B cell (primary cell): ENCODE data around the gene ENPP4. TPM values are rescaled to one million over a fixed set of nuclear protein-coding genes. Genes with fewer than 3 reads are reported as not detected.
A peak's percentile ranks its signal among the peaks of the same experiment; 100 is the strongest.

Experiments
- ATAC-seq: fragments of 200-7000 bp; cut with Tn5 transposase; one replicate; pipeline ENCODE4 v1.10.0; 2021; ENCODE audit warnings: low read depth, mild to moderate bottlenecking, moderate number of reproducible peaks, moderate library complexity
- CTCF ChIA-PET: fragments of 350-600 bp; sonication (Branson Sonifier 250); formaldehyde crosslinking; loops from one replicate; lab custom pipeline; 2021; ENCODE audit warnings: antibody characterized with exemption, inconsistent platforms; lab: Charles Lee
- POLR2A ChIA-PET: fragments of 350-600 bp; sonication (Branson Sonifier 250); formaldehyde crosslinking; loops from one replicate; lab custom pipeline; 2021; ENCODE audit warnings: antibody characterized with exemption; lab: Charles Lee
- DNase-seq: peaks from one replicate; pipeline ENCODE4 v3.0.0; 2013
- H2AFZ ChIP-seq: 2 replicates; pipeline ENCODE4 v1.6.1; 2012; ENCODE audit warnings: mild to moderate bottlenecking, low read depth, low read length; ENCODE audit not compliant: insufficient read depth, poor library complexity, severe bottlenecking
- H3K27ac ChIP-seq, 2 donors: 1 replicate in 1 of 2; 2 replicates in 1 of 2; pipeline ENCODE4 v1.5.1; 2012 to 2013; ENCODE audit warnings: low read length in 2 of 2, mild to moderate bottlenecking in 2 of 2, moderate library complexity in 1 of 2
- H3K27me3 ChIP-seq, 4 experiments: fragments of 200-600 bp in 1 of 4; sonication (generic) in 1 of 4; replicated peaks in 1 of 4; 1 replicate in 2 of 4; 2 replicates in 2 of 4; pipeline versions ENCODE4 v1.6.1 to v1.7.0; 2013 to 2016; ENCODE audit warnings: low read length in 3 of 4, mild to moderate bottlenecking in 2 of 4, mixed read lengths in 1 of 4, moderate library complexity in 1 of 4; ENCODE audit not compliant: insufficient read depth in 4 of 4, control insufficient read depth in 3 of 4; ENCODE audit errors: control extremely low read depth in 1 of 4
- H3K36me3 ChIP-seq, 2 experiments: replicated peaks in 1 of 2; 1 replicate in 1 of 2; 2 replicates in 1 of 2; pipeline versions ENCODE4 v1.6.1 to v1.7.1; 2013; ENCODE audit warnings: low read length in 1 of 2; ENCODE audit not compliant: insufficient read depth in 2 of 2, control insufficient read depth in 1 of 2; ENCODE audit errors: control extremely low read depth in 1 of 2, extremely low read depth in 1 of 2
- H3K4me1 ChIP-seq, 2 donors: fragments of 200-600 bp in 1 of 2; sonication (generic) in 1 of 2; 1 replicate in 1 of 2; 2 replicates in 1 of 2; pipeline versions ENCODE4 v1.5.1 to v1.6.1; 2013 to 2017; ENCODE audit warnings: low read length in 2 of 2; ENCODE audit not compliant: control insufficient read depth in 2 of 2, insufficient read depth in 2 of 2
- H3K4me2 ChIP-seq: replicated peaks from 2 replicates; pipeline ENCODE3; 2012; ENCODE audit warnings: mild to moderate bottlenecking, low read depth, low read length; ENCODE audit not compliant: poor library complexity, severe bottlenecking
- H3K4me3 ChIP-seq, 5 experiments: fragments of 200-600 bp in 1 of 5; sonication (generic) in 1 of 5; 1 replicate in 3 of 5; 2 replicates in 2 of 5; pipeline versions ENCODE4 v1.5.1 to v1.7.0; 2011 to 2016; ENCODE audit warnings: low read length in 4 of 5, mild to moderate bottlenecking in 4 of 5, low read depth in 2 of 5, control low read depth in 1 of 5, moderate library complexity in 1 of 5; ENCODE audit not compliant: insufficient read depth in 1 of 5; ENCODE audit errors: control extremely low read depth in 1 of 5, extremely low read depth in 1 of 5
- H3K79me2 ChIP-seq: fragments of 200-600 bp; sonication (generic); one replicate; pipeline ENCODE4 v1.6.0; 2016; ENCODE audit warnings: low read length; ENCODE audit not compliant: control insufficient read depth, insufficient read depth
- H3K9ac ChIP-seq: fragments of 200-600 bp; sonication (generic); 2 replicates; pipeline ENCODE4 v1.6.1; 2017; ENCODE audit warnings: mild to moderate bottlenecking, low read length, moderate library complexity
- H3K9me3 ChIP-seq, 3 donors: one replicate each; pipeline versions ENCODE4 v1.6.1 to v1.7.1; 2013; ENCODE audit warnings: low read length in 2 of 3; ENCODE audit not compliant: control insufficient read depth in 2 of 3, insufficient read depth in 1 of 3; ENCODE audit errors: control extremely low read depth in 1 of 3
- H4K20me1 ChIP-seq: 2 replicates; pipeline ENCODE4 v1.6.0; 2012; ENCODE audit warnings: mild to moderate bottlenecking, low read length; ENCODE audit not compliant: insufficient read depth, control insufficient read depth, poor library complexity, severe bottlenecking
- H3K27ac Mint-ChIP-seq: one replicate; pipeline ENCODE4 v1.8.0; 2021; ENCODE audit warnings: mixed read lengths
- H3K27me3 Mint-ChIP-seq: one replicate; pipeline ENCODE4 v1.8.0; 2021; ENCODE audit warnings: mixed read lengths
- H3K4me1 Mint-ChIP-seq: one replicate; pipeline ENCODE4 v1.8.0; 2021; ENCODE audit warnings: mixed read lengths
- H3K4me3 Mint-ChIP-seq: one replicate; pipeline ENCODE4 v1.8.0; 2021; ENCODE audit warnings: mixed read lengths
- H3K9me3 Mint-ChIP-seq: one replicate; pipeline ENCODE4 v1.8.0; 2022; ENCODE audit warnings: mixed read lengths; ENCODE audit not compliant: insufficient read depth
- EZH2 ChIP-seq: IDR thresholded peaks from 2 replicates; pipeline ENCODE4 v1.6.1; 2012; ENCODE audit warnings: borderline replicate concordance, low read depth, mild to moderate bottlenecking, moderate library complexity, low read length; ENCODE audit not compliant: insufficient read depth, poor library complexity, severe bottlenecking
- WGBS: methylation state at CpG from one replicate; pipeline ENCODE4 v1.1.5; 2013; ENCODE audit warnings: missing lambda C conversion rate; ENCODE audit not compliant: insufficient coverage; 5-methylcytosine and 5-hydroxymethylcytosine counted together
- intact Hi-C: fragments of 100-400 bp; cut with micrococcal nuclease; formaldehyde crosslinking; loops from one replicate; pipeline ENCODE4 v1.10.0; 2022
- polyA plus RNA-seq: library from polyadenylated mRNA; depleted of rRNA; stranded (reverse); fragments of >200 nt; gene quantifications from 2 replicates; pipeline ENCODE4 v1.2.3, GENCODE V29; 2012
- total RNA-seq, 2 donors: library from RNA; stranded (reverse); fragments of 120-200 nt in 1 of 2; gene quantifications; 1 replicate in 1 of 2; 2 replicates in 1 of 2; pipeline versions ENCODE4 v1.2.3 to v1.2.4, GENCODE V29; 2013 to 2022
- TF ChIP-seq, protein P1 (sequence below): fragments of 200-600 bp; IDR thresholded peaks from one replicate; pipeline ENCODE4 v1.8.0; 2022; ENCODE audit warnings: antibody characterized with exemption, mild to moderate bottlenecking

ENPP4 gene
- total and polyA plus RNA-seq, 2 donors (not counting 1 experiment from before 2014, with no cell fraction given): 2.9 to 10.0 TPM

DNA sequence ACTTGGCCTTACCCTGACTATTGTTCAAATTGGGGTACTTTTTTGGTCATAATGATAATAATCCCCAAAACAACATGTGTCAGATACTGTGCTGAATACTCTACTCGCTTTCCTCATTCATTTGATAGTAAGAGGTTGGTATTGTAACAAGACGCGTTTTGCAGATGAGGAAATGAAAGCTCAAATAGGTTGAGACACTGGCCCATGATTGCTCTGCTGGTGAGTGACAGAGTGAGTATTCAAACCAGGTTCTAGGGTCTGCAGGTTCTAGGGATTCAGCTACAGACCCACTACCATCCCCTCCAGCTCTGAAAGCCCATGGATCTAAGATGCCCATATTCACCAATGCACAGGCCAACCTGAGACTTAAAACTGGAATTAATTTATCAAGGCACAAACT is 1.3 kb upstream of the ENPP4 start:
- Mint-ChIP-seq H3K4me3 (peak overlapping the region; percentile 99), H3K27ac (peak overlapping the region; percentile 76), H3K27me3 (no peaks in the 10 kb centered on the region), H3K9me3 (no peaks in the 10 kb centered on the region), H3K4me1 (peaks cover 37% of the 10 kb centered on the region)
- Histone ChIP-seq H2AFZ (peak overlapping the region; percentile 99), H3K4me1 (peaks cover 20 to 26% of the 10 kb centered on the region in 2 donors), H3K27ac (no peak overlapping the region), H3K4me2 (peak overlapping the region; percentile 91), H3K4me3 (peak overlapping the region in 2 of 5 experiments; percentile 26 to 85), H3K9me3 (no peaks in the 10 kb centered on the region), H3K36me3 (no peaks in the 10 kb centered on the region), H3K9ac (peak overlapping the region; percentile 79), H3K79me2 (peaks cover 16% of the 10 kb centered on the region), H3K27me3 (no peaks in the 10 kb centered on the region), H4K20me1 (no peaks in the 10 kb centered on the region)
- intact Hi-C loops: loop anchor here (2.0 to 5.0 kb wide), 3 partner anchors 38 to 751 kb away; partner anchors contain the start of gene SUPT3H
- WGBS: 33% methylated on average over 2 of the region's 3 CpGs
- ChIA-PET POLR2A (no interaction called here), CTCF (interaction anchor here (0.5 to 3.3 kb wide), 6 partner anchors 16 to 502 kb away, joined by 3 to 20 read pairs (median 5); no protein-coding TSS in a partner anchor)
- TF ChIP-seq, protein P1, sequence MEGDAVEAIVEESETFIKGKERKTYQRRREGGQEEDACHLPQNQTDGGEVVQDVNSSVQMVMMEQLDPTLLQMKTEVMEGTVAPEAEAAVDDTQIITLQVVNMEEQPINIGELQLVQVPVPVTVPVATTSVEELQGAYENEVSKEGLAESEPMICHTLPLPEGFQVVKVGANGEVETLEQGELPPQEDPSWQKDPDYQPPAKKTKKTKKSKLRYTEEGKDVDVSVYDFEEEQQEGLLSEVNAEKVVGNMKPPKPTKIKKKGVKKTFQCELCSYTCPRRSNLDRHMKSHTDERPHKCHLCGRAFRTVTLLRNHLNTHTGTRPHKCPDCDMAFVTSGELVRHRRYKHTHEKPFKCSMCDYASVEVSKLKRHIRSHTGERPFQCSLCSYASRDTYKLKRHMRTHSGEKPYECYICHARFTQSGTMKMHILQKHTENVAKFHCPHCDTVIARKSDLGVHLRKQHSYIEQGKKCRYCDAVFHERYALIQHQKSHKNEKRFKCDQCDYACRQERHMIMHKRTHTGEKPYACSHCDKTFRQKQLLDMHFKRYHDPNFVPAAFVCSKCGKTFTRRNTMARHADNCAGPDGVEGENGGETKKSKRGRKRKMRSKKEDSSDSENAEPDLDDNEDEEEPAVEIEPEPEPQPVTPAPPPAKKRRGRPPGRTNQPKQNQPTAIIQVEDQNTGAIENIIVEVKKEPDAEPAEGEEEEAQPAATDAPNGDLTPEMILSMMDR: no peak
- no peak for TF ChIP-seq EZH2
- peak; percentile 57 for DNase-seq
- no peak for ATAC-seq

DNA sequence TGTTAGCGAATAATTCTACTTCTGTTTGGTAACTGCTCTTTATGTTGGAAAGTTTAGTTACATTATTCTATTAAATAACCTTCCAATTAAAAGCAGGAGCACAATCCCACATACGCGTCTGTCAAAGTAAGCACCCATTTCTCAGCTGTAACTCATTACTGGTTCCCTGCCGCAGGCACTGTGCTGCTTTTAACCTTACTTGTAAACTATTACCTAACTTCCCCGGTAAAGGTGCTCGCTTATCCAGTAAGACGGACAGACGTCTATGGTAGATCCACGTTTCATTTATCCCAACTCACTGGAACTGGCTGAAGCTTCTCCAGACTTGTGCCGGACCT is 529 bp upstream of the ENPP4 start:
- intact Hi-C loops: loop anchor here (1.0 to 5.0 kb wide), 6 partner anchors 38 to 752 kb away; partner anchors contain the start of gene SUPT3H
- ATAC-seq (peak; percentile 3), DNase-seq (no peak)
- no peaks in the 10 kb centered on the region for H3K36me3 ChIP-seq
- 0% methylated on average over 9 of the region's 10 CpGs for WGBS
- H3K27ac ChIP-seq: peak overlapping the region; percentile 1 to 78
- no peaks in the 10 kb centered on the region for H4K20me1 ChIP-seq
- H3K27me3 Mint-ChIP-seq: no peaks in the 10 kb centered on the region
- ChIA-PET POLR2A (interaction anchor here (0.6 kb wide), 1 partner anchor 248 kb away, joined by 4 read pairs; no protein-coding TSS in a partner anchor), CTCF (interaction anchor here (0.8 to 3.3 kb wide), 8 partner anchors 12 to 283 kb away, joined by 3 to 20 read pairs (median 6); no protein-coding TSS in a partner anchor)
- H3K4me3 ChIP-seq: peak overlapping the region; percentile 73 to 96 (median 80)
- TF ChIP-seq, protein P1: no peak
- no peak for TF ChIP-seq EZH2
- peaks cover 24% of the 10 kb centered on the region for H3K79me2 ChIP-seq
- H3K4me2 ChIP-seq: peak overlapping the region; percentile 91
- H3K27me3 ChIP-seq: no peaks in the 10 kb centered on the region
- peak overlapping the region; percentile 79 for H3K9ac ChIP-seq
- peaks cover 45% of the 10 kb centered on the region for H3K4me1 Mint-ChIP-seq
- peak overlapping the region; percentile 97 for H3K27ac Mint-ChIP-seq
- no peaks in the 10 kb centered on the region for H3K9me3 ChIP-seq
- H3K4me1 ChIP-seq: peaks cover 22 to 26% of the 10 kb centered on the region in 2 donors
- H3K9me3 Mint-ChIP-seq: no peaks in the 10 kb centered on the region
- peak overlapping the region; percentile 99 for H2AFZ ChIP-seq
- H3K4me3 Mint-ChIP-seq: peak overlapping the region; percentile 99
